H1 (cell line): Measurements from ENCODE around the gene ZNF496. TPM values are rescaled to one million over a fixed set of nuclear protein-coding genes. Genes with fewer than 3 reads are reported as not detected.

Experiments
- EP300 ChIP-seq, 2 experiments: IDR thresholded peaks; 1 replicate in 1 of 2; 2 replicates in 1 of 2; pipeline ENCODE4 v1.6.1; 2011 to 2012; ENCODE audit warnings: low read depth in 2 of 2, low read length in 2 of 2, mild to moderate bottlenecking in 2 of 2, borderline replicate concordance in 1 of 2, inconsistent platforms in 1 of 2, moderate library complexity in 1 of 2
- FOSL1 ChIP-seq: IDR thresholded peaks from 2 replicates; pipeline ENCODE4 v1.6.1; 2011; ENCODE audit warnings: mild to moderate bottlenecking, low read depth, low read length, moderate library complexity; ENCODE audit not compliant: insufficient read depth
- PHF8 ChIP-seq: fragments of 200-600 bp; sonication (generic); conservative IDR thresholded peaks from 2 replicates; pipeline ENCODE4 v1.7.1; 2012; ENCODE audit warnings: low read depth, mild to moderate bottlenecking, inconsistent platforms, low read length, moderate library complexity
- polyA plus RNA-seq, 7 experiments: library from polyadenylated mRNA; depleted of rRNA in 3 of 7; stranded (reverse) in 5 of 7; unstranded in 2 of 7; fragments of >200 nt in 5 of 7; fragments of 200-250 nt in 2 of 7; gene quantifications; 1 replicate in 5 of 7; 2 replicates in 1 of 7; 4 replicates in 1 of 7; pipeline versions ENCODE4 v1.2.1 to v1.2.3, GENCODE V29; 2011 to 2013; ENCODE audit warnings: missing spikeins in 2 of 7, mixed read lengths in 2 of 7
- total RNA-seq: library from RNA; stranded (reverse); fragmentation: NEBNext Ultra II Directional; extraction: Animal tissue kit (Norgen Biotek cat#: 25700); gene quantifications from 2 replicates; pipeline ENCODE4 v1.2.1, GENCODE V29; 2021

Gene ZNF496
- total and polyA plus RNA-seq, 2 of the 8 experiments (the other 6 are each of a cell fraction or from before 2014, with no cell fraction given): 27.9 to 71.4 TPM

DNA sequence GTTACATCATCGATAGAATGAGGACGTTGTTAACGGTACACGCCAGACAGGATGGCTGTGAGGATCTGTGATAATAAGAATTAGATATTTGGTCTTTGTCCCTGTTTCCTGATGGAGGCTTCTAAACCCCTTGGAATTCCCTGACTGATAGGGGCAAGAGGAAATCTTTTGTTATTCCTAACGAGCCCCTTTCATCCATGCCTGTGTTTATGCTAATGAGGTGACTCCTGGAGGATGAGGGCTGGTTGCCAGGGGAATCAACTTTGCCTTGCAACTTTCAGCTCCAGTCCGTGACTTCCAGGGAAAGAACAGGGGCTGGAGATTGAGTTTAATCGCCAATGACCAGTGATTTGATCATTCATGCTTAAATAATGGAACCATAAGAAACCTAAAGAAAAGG, 45.0 kb upstream of the ZNF496 start (continued):
- TF ChIP-seq PHF8 (no peak), FOSL1 (no peak), EP300 (IDR thresholded peaks at IDR 0.05; ENCODE audit: borderline replicate concordance in 1 of 2, low read depth in 2 of 2, low read length in 2 of 2) (0 out of 3 replicates have a peak, but pooled peaks of 1 of the 2 experiments have one; percentile 18)
